Measurements from ENCODE around the gene SYNE3.
"Not testable (repeated sequence)": the region's sequence is repeated elsewhere in the genome, so short reads cannot be mapped to it uniquely, and the experiment has no call there.

The SYNE3 gene

DNA sequence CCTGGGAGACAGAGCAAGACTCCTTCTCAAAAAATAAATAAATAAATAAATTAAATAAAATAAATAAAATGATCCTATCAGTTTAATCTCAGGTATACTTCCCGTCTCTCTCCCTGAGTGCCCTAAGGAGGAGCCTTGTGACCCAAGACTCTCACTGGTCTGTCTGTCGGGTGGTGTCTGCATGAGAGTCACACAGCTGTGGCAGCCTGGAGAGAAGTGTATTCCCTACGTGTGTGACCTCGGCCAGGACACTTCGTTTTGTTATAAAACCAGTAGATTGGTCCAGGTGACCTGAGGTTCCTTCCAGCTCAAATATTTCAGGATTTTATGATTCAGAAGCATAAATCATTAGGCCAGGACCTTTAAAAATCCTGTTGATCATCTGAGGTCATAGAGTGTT is 4.8 kb downstream of the SYNE3 start:
- no peak overlapping the region for H3K27ac ChIP-seq (replicated peaks)
- H3K4me3 ChIP-seq (replicated peaks; ENCODE audit: insufficient read depth, low read length): no peak overlapping the region

GRCh38 chr14:95510804-95511203 is 5.6 kb downstream of the SYNE3 start:
- H3K27me3 ChIP-seq (ENCODE audit: insufficient read depth, poor library complexity, severe bottlenecking): no peaks in the 10 kb centered on the region
- H3K27ac ChIP-seq (replicated peaks): no peak overlapping the region
- no peak for DNase-seq (ENCODE audit: low read depth in 1 of 2, low spot score in 1 of 2)
- TF ChIP-seq, protein P1, sequence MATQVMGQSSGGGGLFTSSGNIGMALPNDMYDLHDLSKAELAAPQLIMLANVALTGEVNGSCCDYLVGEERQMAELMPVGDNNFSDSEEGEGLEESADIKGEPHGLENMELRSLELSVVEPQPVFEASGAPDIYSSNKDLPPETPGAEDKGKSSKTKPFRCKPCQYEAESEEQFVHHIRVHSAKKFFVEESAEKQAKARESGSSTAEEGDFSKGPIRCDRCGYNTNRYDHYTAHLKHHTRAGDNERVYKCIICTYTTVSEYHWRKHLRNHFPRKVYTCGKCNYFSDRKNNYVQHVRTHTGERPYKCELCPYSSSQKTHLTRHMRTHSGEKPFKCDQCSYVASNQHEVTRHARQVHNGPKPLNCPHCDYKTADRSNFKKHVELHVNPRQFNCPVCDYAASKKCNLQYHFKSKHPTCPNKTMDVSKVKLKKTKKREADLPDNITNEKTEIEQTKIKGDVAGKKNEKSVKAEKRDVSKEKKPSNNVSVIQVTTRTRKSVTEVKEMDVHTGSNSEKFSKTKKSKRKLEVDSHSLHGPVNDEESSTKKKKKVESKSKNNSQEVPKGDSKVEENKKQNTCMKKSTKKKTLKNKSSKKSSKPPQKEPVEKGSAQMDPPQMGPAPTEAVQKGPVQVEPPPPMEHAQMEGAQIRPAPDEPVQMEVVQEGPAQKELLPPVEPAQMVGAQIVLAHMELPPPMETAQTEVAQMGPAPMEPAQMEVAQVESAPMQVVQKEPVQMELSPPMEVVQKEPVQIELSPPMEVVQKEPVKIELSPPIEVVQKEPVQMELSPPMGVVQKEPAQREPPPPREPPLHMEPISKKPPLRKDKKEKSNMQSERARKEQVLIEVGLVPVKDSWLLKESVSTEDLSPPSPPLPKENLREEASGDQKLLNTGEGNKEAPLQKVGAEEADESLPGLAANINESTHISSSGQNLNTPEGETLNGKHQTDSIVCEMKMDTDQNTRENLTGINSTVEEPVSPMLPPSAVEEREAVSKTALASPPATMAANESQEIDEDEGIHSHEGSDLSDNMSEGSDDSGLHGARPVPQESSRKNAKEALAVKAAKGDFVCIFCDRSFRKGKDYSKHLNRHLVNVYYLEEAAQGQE (IDR thresholded peaks at IDR 0.05; ENCODE audit: insufficient replicate concordance, low read depth): no peak
- no peak for TF ChIP-seq CTCF (IDR thresholded peaks at IDR 0.05; ENCODE audit: insufficient read depth, low read length)
- TF ChIP-seq SPI1 (IDR thresholded peaks at IDR 0.05; ENCODE audit: borderline replicate concordance, low read depth): no peak
- TF ChIP-seq GABPA (IDR thresholded peaks at IDR 0.05; ENCODE audit: low read depth): no peak
- TF ChIP-seq POLR2AphosphoS5 (IDR thresholded peaks at IDR 0.05; ENCODE audit: low read depth): no peak
- H3K4me3 ChIP-seq (replicated peaks; ENCODE audit: insufficient read depth, low read length): no peak overlapping the region

More for the DNA sequence above, 4.8 kb downstream of the SYNE3 start:
- TF ChIP-seq, protein P1 (IDR thresholded peaks at IDR 0.05; ENCODE audit: insufficient replicate concordance, low read depth): no peak
- TF ChIP-seq GABPA (IDR thresholded peaks at IDR 0.05; ENCODE audit: low read depth) (no peak), CTCF (IDR thresholded peaks at IDR 0.05; ENCODE audit: insufficient read depth, low read length) (no peak), SPI1 (IDR thresholded peaks at IDR 0.05; ENCODE audit: borderline replicate concordance, low read depth) (no peak), POLR2AphosphoS5 (IDR thresholded peaks at IDR 0.05; ENCODE audit: low read depth) (no peak)
- no peak for DNase-seq (ENCODE audit: low read depth in 1 of 2, low spot score in 1 of 2)
- no peaks in the 10 kb centered on the region for H3K27me3 ChIP-seq (ENCODE audit: insufficient read depth, poor library complexity, severe bottlenecking)

- DNase-seq (ENCODE audit: low read depth in 1 of 2, low spot score in 1 of 2); H3K4me3 ChIP-seq (replicated peaks; ENCODE audit: insufficient read depth, low read length); H3K27me3 ChIP-seq (ENCODE audit: insufficient read depth, poor library complexity, severe bottlenecking); H3K27ac ChIP-seq (replicated peaks): not testable (repeated sequence)
Measured at GRCh38 chr14:95510344-95510743, 6.1 kb downstream of the SYNE3 start.

- TF ChIP-seq SPI1 (IDR thresholded peaks at IDR 0.05; ENCODE audit: borderline replicate concordance, low read depth): no peak
- no peak for TF ChIP-seq CTCF (IDR thresholded peaks at IDR 0.05; ENCODE audit: insufficient read depth, low read length)
- TF ChIP-seq, protein P1 (IDR thresholded peaks at IDR 0.05; ENCODE audit: insufficient replicate concordance, low read depth): no peak
- no peak for TF ChIP-seq GABPA (IDR thresholded peaks at IDR 0.05; ENCODE audit: low read depth)
- TF ChIP-seq POLR2AphosphoS5 (IDR thresholded peaks at IDR 0.05; ENCODE audit: low read depth): no peak
- H3K4me3 ChIP-seq (replicated peaks; ENCODE audit: insufficient read depth, low read length): no peak overlapping the region
- DNase-seq (ENCODE audit: low read depth in 1 of 2, low spot score in 1 of 2): no peak
- H3K27ac ChIP-seq (replicated peaks): no peak overlapping the region
- no peaks in the 10 kb centered on the region for H3K27me3 ChIP-seq (ENCODE audit: insufficient read depth, poor library complexity, severe bottlenecking)
Measured at GRCh38 chr14:95509495-95509894, 7.0 kb downstream of the SYNE3 start.

All from HL-60 (cell line).